Middle frontal gyrus (tissue), 1 donor: ENCODE data around the gene RPS6KA2.

Experiments used
- DNase-seq: peaks from one replicate; pipeline ENCODE4 v3.0.0-alpha.2; 2015; ENCODE audit warnings: low spot score; ENCODE audit errors: extremely low spot score

The RPS6KA2 gene

DNA sequence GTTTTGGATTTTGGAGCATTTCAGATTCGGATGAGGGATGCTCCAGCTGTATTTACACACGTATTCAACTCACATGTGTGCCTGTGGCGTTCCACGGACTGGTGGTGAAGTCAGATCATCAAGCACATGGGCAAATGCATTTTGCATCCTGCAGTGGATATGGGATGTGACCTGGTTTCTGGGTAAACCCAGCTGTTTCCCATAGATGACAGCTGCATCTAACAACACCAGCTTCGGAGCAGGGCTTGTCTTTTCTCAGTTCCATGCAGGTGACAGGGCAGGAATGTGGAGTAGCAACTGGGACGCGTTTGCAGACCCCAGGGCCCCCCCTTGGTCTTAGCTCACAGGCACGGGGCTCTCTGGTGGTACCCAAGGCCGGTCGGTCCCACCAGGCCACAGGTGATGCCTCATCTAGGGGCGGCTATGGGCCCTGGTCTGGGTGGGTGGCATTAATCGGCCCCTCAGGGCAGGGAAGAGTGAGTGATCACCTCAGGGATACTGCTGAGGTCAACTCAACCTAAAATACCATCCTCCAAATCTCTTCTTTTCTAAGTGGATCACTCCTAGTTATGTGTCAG is 123.8 kb downstream of the RPS6KA2 start:
- DNase-seq: no peak

DNA sequence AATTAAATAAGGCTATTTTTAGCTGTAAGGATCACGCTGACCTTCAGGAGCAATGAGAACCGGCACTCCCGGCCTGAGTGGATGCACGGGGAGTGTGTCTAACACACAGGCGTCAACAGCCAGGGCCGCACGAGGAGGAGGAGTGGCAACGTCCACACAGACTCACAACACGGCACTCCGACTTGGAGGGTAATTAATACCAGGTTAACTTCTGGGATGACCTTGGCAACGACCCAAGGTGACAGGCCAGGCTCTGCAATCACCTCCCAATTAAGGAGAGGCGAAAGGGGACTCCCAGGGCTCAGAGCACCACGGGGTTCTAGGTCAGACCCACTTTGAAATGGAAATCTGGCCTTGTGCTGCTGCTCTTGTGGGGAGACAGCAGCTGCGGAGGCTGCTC is 124.6 kb downstream of the RPS6KA2 start:
- no peak for DNase-seq

DNA sequence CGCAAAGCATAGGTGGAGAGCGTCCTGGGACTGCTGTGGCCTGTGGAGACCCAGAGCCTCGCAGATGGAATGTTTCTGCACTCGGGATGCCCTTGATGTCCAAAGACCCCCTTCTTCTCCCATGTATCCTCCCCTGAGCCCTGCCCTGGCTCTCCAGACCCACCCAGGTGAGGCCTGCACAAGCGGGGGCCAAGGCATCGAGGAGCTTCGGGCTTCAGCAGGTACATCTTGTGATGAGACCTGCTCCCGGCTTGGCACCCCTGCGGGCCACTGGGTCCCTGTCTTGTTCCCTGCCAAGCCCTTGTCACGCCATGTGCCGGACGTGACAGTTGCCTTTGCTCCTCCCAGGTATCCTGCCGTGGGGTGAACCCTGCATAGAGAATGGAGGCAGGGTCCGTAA is 125.8 kb downstream of the RPS6KA2 start:
- no peak for DNase-seq

DNA sequence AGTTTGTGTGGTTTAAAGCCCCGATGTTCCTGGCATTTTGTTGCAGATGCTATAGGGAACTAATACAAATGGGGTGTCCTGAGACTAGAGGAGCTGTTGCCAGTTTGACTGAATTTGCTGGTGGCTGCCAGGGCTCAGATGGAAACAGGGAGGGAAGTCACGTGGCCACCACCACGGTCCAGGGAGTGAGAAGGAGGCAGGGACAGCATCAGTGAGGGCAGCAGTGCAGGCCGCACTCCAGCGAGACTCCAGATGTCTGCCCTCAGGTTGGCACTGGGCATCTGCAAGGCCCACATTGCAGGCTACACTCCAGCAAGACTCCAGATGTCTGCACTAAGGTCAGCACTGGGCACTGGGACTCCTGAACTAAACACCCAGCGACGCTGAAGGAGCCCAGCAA is 126.8 kb downstream of the RPS6KA2 start:
- no peak for DNase-seq

DNA sequence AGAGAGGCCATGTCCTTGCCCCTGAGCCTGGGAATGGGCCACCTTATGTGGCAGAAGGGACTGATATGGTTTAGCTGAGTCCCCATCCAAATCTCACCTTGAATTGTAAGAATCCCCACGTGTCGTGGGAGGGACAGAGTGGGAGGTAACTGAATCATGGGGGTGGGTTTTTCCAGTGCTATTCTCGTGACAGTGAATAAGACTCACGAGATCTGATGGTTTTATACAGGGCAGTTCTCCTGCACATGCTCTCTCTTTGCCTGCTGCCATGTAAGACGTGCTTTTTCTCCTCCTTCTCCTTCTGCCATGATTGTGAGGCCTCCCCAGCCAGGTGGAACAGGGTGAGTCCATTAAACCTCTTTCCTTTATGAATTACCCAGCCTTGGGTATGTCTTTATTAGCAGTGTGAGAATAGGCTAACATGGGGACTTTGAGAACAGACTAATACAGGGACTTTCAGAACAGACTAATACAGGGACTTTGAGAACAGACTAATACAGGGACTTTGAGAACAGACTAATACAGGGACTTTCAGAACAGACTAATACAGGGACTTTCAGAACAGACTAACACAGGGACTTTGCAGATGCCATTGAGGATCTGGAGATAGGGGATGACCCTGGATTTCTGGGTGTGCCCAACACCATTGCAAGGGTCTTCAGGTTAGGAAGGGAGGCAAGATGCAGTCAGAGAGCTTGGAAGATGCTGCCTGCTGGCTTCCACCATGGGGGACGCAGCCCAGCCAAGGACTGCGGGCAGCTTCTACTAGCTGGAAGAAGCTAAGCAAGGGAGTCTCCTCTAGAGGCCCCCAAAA is 127.5 kb downstream of the RPS6KA2 start:
- DNase-seq: no peak

DNA sequence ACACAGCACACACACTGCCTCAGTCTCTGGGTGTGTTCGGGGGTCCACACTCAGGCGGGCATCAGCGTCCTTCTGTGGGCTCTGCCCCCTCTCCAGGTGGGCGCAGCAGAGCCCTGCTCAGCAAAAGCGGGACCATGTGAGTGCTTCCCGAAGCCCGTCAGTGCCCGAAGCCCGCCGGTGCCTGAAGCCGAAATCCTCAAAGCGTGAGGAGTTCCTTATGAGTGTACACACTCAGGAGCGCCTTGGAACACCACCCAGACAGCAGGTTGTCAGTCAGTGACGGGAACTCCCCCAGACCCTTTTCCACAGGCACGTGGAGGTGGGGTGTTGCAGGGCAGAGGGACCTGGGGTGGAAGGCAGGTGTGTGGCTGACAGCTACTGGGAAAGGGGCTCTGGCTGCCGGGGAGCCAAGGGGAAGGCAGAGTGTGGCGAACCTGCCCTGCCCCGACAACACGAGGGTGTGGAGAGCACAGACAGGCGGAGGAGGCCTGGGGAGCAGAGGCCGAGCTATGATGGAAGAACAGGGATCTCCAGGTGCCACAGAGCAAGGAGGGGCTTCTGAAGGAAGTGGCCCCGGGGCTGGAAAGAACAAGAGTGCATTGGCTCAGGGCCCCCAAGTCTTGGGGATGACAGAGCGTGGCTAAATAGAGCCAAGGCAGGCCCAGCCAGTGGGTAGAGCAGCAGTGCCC is 128.2 kb downstream of the RPS6KA2 start:
- DNase-seq: no peak

DNA sequence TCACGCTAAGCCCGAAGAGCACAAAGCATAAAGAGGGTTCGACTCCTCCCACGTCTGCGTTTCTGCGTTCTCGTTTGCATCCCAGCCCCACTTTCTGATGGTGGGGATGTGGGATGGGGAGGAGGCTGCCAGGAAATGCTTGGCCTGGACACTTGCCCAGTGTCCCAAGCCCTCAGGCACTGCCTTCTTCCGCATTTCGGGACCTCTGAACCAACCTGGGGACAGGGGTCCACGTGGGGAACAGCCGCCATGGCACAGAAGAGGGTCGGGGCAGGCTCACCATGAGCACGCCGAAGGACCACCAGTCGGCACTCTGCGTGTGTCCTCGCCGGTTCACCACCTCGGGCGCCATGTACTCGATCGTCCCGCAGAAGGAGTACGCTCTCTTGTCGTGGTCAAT is 128.8 kb downstream of the RPS6KA2 start:
- DNase-seq: no peak

DNA sequence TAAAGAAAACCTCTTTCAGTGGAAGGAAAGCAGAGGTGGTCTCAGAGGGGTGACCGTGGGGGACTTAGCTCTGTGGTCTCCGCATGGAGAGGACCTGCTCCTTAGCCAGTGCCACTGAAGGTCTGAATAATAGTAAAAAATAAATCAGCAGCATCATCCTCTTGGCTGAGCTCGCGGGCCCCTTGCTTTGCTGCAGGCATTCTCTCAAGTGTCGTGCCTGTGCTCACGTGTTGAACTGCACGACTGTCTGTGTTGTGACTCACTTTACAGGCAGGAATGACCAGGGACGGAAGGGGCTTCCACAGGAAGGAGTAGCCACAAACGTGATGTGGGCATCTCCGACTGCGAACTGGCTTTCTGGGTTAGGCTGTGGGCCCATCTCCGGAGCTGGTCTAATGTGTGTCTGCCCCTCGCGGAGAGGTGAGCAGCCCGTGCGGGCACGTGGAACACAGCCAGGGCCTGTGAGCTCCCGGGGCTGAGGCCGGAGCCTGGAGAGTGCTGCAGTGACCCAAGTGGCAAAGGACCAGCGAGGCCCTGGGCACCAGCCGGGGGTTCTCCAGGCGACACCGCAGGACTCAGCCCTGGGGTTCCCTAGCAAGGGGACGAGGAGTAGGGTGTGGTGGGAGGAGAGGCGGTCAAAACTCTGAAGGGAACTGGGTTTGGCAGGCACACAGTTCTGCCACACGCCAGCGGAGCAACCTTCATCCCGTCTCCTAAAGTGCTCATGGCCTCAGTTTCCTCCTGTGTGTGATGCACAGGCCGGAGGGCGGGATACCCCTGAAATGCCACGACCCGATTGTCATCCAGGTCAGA is 129.8 kb downstream of the RPS6KA2 start:
- DNase-seq: no peak

DNA sequence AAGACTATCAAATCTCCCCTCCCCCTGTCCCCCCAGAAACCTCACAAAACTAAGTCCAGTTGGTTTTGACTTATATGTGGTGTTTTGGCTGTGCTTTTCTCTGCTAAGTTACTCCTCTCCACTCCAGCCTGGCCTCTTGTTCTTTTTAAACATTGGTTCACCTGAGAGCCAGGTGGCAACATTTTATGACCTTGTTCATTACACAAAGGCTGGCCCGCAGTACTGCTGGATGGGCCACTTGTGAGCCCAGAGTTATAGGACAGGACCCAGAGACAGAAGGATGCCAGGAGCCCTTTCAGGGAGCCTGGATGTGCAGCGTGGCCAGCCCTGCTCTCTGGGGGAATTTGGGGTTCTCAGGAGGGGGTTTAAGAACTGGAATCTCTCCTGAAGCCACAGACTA is 130.6 kb downstream of the RPS6KA2 start:
- DNase-seq: no peak

DNA sequence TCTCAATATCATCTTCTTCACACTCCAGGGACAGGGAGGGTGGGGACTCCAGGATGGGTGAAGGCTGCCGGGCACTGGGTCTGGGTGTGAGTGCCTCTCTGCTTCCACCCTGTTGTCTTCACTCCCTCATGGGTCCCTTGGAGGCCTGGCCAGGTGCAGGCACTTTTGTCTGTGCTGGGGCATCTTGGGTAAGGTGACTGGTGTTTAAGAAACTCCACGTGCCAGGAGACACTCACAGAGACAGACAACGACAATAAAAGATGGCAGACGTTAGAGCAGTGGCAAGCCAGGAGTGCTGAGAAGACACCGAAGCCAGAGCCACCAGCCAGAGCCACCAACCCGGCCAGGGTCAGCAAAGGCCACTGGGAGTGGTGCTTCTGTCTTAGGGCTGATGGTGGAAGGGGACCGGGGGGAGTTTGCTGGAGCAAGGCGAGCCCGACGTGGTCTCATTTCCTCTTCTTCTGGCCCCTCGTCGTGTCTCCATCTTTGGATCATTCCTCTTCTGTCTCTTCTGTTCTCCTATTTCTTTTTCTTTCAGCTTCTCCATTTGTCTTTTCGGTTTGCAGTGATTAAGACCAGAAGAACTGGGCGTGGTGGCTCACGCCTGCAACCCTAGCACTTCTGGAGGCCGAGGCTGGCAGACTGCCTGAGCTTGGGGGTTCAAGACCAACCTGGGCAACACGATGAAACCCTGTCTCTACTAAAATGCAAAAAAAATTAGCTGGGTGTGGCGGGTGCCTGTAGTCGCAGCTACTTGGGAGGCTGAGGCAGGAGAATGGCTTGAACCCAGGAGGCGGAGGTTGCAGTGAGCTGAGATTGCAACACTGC is 131.3 kb downstream of the RPS6KA2 start:
- DNase-seq: no peak

DNA sequence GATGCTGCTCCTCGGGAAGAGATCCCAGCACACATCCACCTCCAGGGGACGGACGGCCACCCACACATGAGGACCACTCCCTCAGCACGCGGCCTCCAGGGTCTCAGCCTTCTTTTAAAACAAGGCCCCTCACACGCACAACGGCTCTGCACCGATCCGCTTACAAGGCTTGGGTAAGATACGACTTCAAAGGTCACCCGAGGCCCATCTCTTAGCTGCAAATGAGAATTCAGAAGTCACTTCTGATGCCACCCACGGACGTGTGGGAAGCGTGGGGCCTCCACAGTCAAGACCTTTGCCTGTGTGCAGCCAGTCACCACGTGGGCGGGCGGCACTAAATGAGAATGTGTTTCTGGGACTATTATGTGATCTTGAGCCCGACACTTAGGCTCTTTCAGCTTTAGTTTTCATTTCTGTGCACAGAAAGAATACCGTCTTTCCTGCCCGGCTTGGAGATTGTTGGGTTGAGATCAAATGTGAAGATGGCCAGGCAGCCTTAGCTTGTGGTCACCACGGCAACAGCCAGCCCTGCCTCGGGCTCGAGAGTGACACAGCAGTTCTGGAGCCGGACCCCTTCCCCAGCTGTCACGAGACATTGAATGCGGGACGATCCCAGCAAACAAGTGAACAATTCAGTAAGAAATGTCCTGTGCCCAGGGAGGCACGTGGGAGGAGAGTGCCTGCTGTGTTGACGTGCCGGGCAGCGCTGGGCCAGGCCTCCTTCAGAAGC is 132.1 kb downstream of the RPS6KA2 start:
- no peak for DNase-seq

DNA sequence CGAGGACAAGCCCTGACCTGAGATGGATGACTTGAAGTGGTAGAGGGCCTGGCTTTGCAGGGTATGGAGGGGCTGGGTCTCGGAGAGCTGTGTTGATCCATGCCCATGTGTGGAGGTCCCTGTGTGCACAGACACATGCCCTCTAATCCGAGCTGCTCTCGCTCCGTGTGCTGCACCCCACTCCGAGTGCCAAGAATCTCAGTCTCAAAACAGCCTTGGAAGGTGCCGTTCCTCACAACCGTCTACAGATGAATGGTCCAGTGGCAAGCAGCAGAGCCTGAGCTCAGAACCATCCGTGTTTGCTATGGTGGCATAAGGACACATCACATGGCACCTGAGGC is 133.0 kb downstream of the RPS6KA2 start:
- no peak for DNase-seq

DNA sequence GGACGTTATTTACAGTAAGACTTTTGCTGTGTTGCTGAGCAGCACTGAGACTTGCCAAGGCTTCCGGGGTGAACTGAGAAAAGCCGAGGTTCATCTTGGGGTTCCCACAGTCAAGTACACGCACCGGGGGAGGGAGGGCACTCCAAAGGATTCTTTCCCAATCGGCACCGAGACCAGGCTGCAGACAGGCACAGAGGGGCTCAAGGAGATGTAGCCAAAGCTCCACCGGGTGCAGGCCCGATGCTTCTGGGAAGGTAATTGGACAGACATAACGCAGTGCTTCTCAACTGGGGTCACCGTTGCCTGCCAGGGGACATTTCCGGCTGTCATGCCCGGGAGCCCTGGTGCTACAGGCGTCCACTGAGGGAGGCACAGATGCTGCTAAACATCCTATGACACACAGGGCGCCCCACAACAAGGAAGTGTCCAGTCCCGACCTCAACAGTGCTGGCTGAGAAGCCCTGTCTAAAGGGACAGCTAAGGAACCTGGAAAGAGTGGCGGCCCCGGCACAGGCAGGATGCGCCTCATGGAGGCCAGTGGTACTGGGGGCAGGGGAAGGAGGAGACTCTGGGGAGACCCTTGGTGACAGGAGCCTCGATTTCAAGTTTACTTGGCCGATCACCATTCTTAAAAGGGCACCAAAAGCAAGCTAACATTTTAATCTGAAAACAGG is 133.5 kb downstream of the RPS6KA2 start:
- DNase-seq: no peak

DNA sequence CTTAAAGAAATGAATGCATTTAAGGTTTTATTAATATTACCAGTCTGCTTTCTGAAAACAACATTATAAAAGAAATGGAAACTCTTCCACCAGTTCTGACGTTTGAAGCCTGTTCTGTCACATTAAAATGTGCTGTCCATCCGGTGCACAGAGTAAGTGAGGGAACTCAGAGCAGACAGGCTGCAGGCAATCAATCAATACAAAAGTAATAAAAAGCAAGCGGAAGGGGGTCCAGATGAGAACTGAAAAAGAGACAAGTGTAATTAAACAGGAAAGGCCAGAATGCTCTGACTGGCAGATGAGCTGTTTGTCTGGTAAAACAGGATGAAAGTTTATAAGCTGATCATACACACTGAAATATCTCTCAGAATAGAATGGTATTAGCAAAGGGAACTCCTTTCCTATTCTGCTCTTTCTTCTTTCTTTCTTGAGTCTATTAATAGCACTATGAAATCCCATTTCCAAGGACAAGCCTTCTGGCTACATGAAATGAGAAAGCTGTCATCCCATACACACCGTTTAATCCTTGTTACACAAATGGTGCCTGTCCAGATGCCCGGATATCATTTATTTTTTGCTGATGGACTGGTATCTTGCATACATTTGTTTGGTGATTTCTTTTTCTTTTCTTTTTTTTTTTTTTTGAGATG is 134.8 kb downstream of the RPS6KA2 start:
- no peak for DNase-seq

DNA sequence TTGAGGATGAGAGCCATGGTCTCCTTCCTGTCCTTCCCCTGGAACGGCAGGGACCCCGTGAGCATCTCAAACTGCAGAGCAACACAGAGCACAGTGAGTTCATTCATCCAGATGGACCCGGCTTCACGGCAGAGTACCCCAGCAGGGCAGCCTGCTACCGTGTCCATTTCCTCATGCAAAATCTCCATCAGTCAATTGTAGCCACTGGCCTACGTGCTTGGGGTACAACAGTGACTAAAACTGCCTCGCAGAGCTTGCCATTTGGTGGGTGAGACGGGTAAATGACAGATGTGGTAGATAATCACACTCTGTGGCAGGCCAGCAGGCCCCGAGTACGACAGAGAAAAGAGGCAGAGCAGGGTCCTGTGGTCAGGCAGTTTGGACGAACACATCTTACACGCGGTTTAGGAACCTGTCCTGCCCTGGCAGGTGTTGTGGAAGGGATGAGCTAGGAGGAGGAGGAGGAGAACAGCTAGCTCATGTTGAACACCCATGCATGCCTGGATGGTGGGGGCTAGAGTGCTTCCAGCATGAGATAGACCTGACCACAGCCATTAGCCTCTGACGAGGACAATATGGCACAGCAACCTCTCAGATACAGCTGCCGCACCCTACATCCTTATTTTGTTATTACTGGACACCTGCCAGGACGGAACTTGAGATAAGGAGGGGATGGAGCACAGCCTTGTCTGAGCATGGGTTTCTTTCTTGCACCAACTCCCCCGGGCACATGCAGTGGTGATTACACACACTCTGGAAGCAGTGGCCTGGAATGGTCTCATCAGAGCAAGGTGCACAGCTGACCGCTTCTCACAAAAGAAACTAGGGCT is 136.2 kb downstream of the RPS6KA2 start:
- no peak for DNase-seq

DNA sequence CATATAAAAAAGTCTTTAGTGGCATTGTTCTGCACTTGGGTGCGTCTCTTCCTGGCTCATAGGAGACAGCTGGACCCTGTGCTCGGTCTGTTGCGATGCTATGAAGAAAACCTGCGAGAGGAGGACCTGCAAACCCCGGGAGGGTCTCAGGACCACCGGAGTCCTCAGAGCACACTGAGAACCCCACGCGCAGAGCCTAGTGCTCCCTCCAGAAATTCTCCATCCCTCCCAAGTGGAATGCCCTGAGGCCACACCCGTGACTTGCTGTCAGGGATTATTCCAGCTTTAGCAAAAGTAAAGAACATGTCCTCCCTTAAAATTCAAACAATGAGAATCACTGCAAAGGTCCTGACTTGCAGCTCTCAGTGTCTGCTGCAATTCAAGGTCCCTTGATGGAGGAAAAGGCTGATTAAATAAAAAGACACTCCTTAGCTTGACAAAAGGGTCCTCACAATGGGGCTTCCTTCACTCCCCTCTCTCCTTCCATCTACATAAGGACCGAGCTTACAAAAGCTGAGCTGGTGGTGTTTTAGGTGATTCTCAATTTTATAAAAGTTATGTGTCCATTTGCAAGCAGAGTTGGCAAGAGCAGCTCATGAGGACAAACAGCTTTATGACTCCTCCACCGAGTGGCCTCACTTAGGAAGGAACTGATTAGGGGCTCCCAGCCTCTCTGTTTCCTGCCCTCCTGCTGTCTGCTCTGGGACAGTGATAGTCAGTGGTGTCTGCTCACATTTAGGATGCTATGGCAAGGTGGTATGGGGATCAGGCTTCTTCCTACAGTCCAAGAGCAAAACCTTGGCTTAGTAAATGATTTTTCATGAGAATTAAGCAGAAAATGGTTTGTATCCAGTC is 137.5 kb downstream of the RPS6KA2 start:
- no peak for DNase-seq

DNA sequence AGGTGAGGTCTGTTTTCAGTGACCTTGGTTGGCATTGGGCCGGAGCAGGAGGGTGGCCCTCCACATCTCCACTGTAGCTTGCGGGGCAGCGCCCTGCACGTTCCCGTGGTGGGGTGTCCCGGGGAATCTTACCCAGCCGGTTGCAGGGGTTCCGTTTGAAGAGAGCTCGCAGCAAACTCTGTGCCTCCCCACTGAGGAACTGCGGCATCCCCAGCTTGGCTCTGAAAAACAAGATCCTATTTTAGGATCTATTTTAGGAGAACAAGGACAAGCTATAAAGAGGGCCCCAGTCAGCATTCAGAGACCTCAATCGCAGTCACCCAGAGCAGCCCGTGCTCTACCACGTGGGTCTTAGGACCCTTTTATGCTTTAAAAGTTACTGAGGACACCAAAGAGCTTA is 138.3 kb downstream of the RPS6KA2 start:
- no peak for DNase-seq
